A549 (cell line): ENCODE data around the gene RNF167. TPM values are rescaled to one million over a fixed set of nuclear protein-coding genes. Genes with fewer than 3 reads are reported as not detected.

ENCODE experiments used
- ATAC-seq, 2 experiments: fragments of 200-7000 bp in 1 of 2; fragments of >200 bp in 1 of 2; cut with Nextera tagmentation in 1 of 2; cut with Tn5 transposase in 1 of 2; 3 replicates each; pipeline versions ENCODE4 v1.8.0 to v1.9.1; 2018 to 2020; ENCODE audit warnings: mild to moderate bottlenecking in 1 of 2, moderate library complexity in 1 of 2
- CTCF ChIA-PET: fragments of 300-600 bp; sonication (Branson Sonifier 250); formaldehyde crosslinking; extraction: SDS; loops from one replicate; lab custom pipeline; 2021; ENCODE audit warnings: antibody characterized with exemption, inconsistent platforms; lab: Yijun Ruan, JAX
- POLR2A ChIA-PET: fragments of 350-600 bp; formaldehyde crosslinking; extraction: SDS; loops from one replicate; lab custom pipeline; 2021; ENCODE audit warnings: antibody characterized with exemption, inconsistent platforms; lab: Yijun Ruan, JAX
- DNase-seq, 2 experiments: peaks; one replicate each; pipeline versions ENCODE4 v3.0.0 to v3.0.0-alpha.2; 2011 to 2016; ENCODE audit warnings: low read depth in 1 of 2, low spot score in 1 of 2
- FAIRE-seq: peaks from 2 replicates; lab custom pipeline; 2011; peaks lifted over from hg19 to GRCh38; lab: Jason Lieb, UNC
- H3K27ac ChIP-seq, 2 experiments: fragments of >200 bp; sonication (Bioruptor Twin); formaldehyde crosslinking; 3 replicates each; pipeline ENCODE4 v1.5.1; 2016 to 2017
- H3K4me1 ChIP-seq: fragments of >200 bp; sonication (Bioruptor Twin); formaldehyde crosslinking; 3 replicates; pipeline ENCODE4 v1.6.1; 2016
- H3K4me2 ChIP-seq: fragments of >200 bp; sonication (Bioruptor Twin); formaldehyde crosslinking; 3 replicates; pipeline ENCODE4 v1.6.1; 2016
- H3K4me3 ChIP-seq: fragments of >200 bp; sonication (Bioruptor Twin); formaldehyde crosslinking; 3 replicates; pipeline ENCODE4 v1.5.1; 2016
- H3K9me3 ChIP-seq: fragments of >200 bp; sonication (Bioruptor Twin); formaldehyde crosslinking; 3 replicates; pipeline ENCODE4 v1.6.1; 2016
- CBX2 ChIP-seq: fragments of 200-600 bp; sonication (generic); IDR thresholded peaks from 2 replicates; pipeline ENCODE4 v1.6.1; 2016; ENCODE audit warnings: low read depth, mild to moderate bottlenecking, borderline replicate concordance
- CBX8 ChIP-seq: fragments of 200-600 bp; sonication (generic); IDR thresholded peaks from 2 replicates; pipeline ENCODE4 v1.6.1; 2016
- CHD2 ChIP-seq: fragments of 150-350 bp; IDR thresholded peaks from 2 replicates; pipeline ENCODE4 v1.6.1; 2014; ENCODE audit warnings: low read length; ENCODE audit not compliant: partially characterized antibody
- CHD4 ChIP-seq: fragments of 200-600 bp; sonication (generic); IDR thresholded peaks from 2 replicates; pipeline ENCODE4 v1.6.1; 2016; ENCODE audit warnings: antibody characterized with exemption, mild to moderate bottlenecking, borderline replicate concordance
- EHF ChIP-seq: fragments of 250-450 bp; sonication (Bioruptor Pico); IDR thresholded peaks from 2 replicates; pipeline ENCODE4 v1.5.0; 2020; ENCODE audit warnings: mild to moderate bottlenecking
- ELK1 ChIP-seq: fragments of 150-350 bp; IDR thresholded peaks from 2 replicates; pipeline ENCODE4 v1.6.1; 2014; ENCODE audit warnings: low read depth, mild to moderate bottlenecking, low read length
- EP300 ChIP-seq, 2 experiments: fragments of >200 bp; sonication (Bioruptor Twin); formaldehyde crosslinking; IDR thresholded peaks; 2 replicates in 1 of 2; 3 replicates in 1 of 2; pipeline ENCODE4 v1.6.1; 2016 to 2017
- ESRRA ChIP-seq: fragments of 150-350 bp; IDR thresholded peaks from 2 replicates; pipeline ENCODE4 v1.6.1; 2014; ENCODE audit warnings: mild to moderate bottlenecking, low read length, borderline replicate concordance
- GATA3 ChIP-seq: IDR thresholded peaks from 2 replicates; pipeline ENCODE4 v1.6.1; 2012; ENCODE audit warnings: borderline replicate concordance
- HDAC2 ChIP-seq: fragments of 200-600 bp; sonication (generic); IDR thresholded peaks from 2 replicates; pipeline ENCODE4 v1.6.1; 2016
- HOXA7 ChIP-seq: fragments of 250-450 bp; sonication (Bioruptor Pico); IDR thresholded peaks from 2 replicates; pipeline ENCODE4 v1.5.0; 2020; ENCODE audit warnings: mild to moderate bottlenecking, moderate library complexity
- JUN ChIP-seq, 2 experiments: fragments of >200 bp; sonication (Bioruptor Twin); formaldehyde crosslinking; IDR thresholded peaks; 2 replicates in 1 of 2; 3 replicates in 1 of 2; pipeline ENCODE4 v1.6.1; 2016 to 2017
- JUNB ChIP-seq: fragments of >200 bp; sonication (Bioruptor Twin); formaldehyde crosslinking; IDR thresholded peaks from 2 replicates; pipeline ENCODE4 v1.6.1; 2016
- MAFK ChIP-seq: fragments of 450-650 bp; IDR thresholded peaks from 2 replicates; pipeline ENCODE4 v1.6.1; 2014; ENCODE audit not compliant: partially characterized antibody
- NR3C1 ChIP-seq: fragments of >200 bp; sonication (Bioruptor Twin); formaldehyde crosslinking; IDR thresholded peaks from 3 replicates; pipeline ENCODE4 v1.6.1; 2017
- PHF8 ChIP-seq: fragments of 200-600 bp; sonication (generic); IDR thresholded peaks from 2 replicates; pipeline ENCODE4 v1.6.1; 2016; ENCODE audit warnings: low read depth, mild to moderate bottlenecking, antibody characterized with exemption, moderate library complexity, borderline replicate concordance
- RCOR1 ChIP-seq: fragments of 150-350 bp; IDR thresholded peaks from 2 replicates; pipeline ENCODE4 v1.6.1; 2014; ENCODE audit warnings: antibody characterized with exemption, low read length, low read depth
- SREBF2 ChIP-seq: fragments of 450-650 bp; IDR thresholded peaks from 2 replicates; pipeline ENCODE4 v1.6.1; 2014; ENCODE audit warnings: mild to moderate bottlenecking, moderate library complexity
- ZSCAN20 ChIP-seq: fragments of 250-450 bp; sonication (Bioruptor Pico); IDR thresholded peaks from 2 replicates; pipeline ENCODE4 v1.8.0; 2022; ENCODE audit warnings: mild to moderate bottlenecking, moderate library complexity
- WGBS: methylation state at CpG from one replicate; pipeline ENCODE4 v1.1.6; 2017; ENCODE audit errors: missing lambda C conversion rate; 5-methylcytosine and 5-hydroxymethylcytosine counted together
- polyA plus RNA-seq, 4 experiments: library from polyadenylated mRNA; depleted of rRNA in 3 of 4; stranded (reverse); fragments of >200 nt; fragmentation: RNase III in 1 of 4; extraction: RNeasy Plus Mini Kit Qiagen cat#74134 plus additional on column Dnase treatment in 1 of 4; gene quantifications; 2 replicates in 3 of 4; 3 replicates in 1 of 4; pipeline ENCODE4 v1.2.3, GENCODE V29; 2011 to 2017

RNF167 gene
- polyA plus RNA-seq, 2 of the 4 experiments (the other 2 are of a cell fraction): 86.4 to 98.7 TPM

GRCh38 chr17:4900231-4901107 lies 39.6 kb upstream of the RNF167 start:
- Histone ChIP-seq H3K4me1 (0 out of 3 replicates have a peak, but pooled peaks cover 5% of the 10 kb centered on the region), H3K4me3 (no peak overlapping the region), H3K4me2 (no peak overlapping the region), H3K9me3 (no peaks in the 10 kb centered on the region), H3K27ac (no peak overlapping the region)
- POLR2A ChIA-PET: interaction anchor here (1.5 to 1.9 kb wide), 2 partner anchors 104 to 110 kb away, joined by 4 to 6 read pairs; partner anchors contain the start of gene PSMB6
- CTCF ChIA-PET: interaction anchor here (0.6 to 8.2 kb wide), 15 partner anchors 9 to 333 kb away, joined by 3 to 83 read pairs (median 5); partner anchors contain the start of genes ARRB2, GLTPD2, RNF167 and SLC25A11
- no peak for ATAC-seq
- FAIRE-seq: no peak
- TF ChIP-seq NR3C1 (no peak), CHD2 (no peak), RCOR1 (no peak), ZSCAN20 (no peak), JUNB (no peak), HDAC2 (no peak)
- DNase-seq: no peak
- WGBS: 90% methylated on average over 64 of the region's 65 CpGs

- Histone ChIP-seq H3K9me3 (no peaks in the 10 kb centered on the region), H3K4me3 (no peak overlapping the region), H3K4me1 (0 out of 3 replicates have a peak, but pooled peaks cover 5% of the 10 kb centered on the region), H3K27ac (no peak overlapping the region), H3K4me2 (no peak overlapping the region)
- ChIA-PET POLR2A (interaction anchor here (1.9 kb wide), 1 partner anchor 111 kb away, joined by 6 read pairs; no protein-coding TSS in a partner anchor), CTCF (interaction anchor here (0.6 to 8.2 kb wide), 17 partner anchors 8 to 335 kb away, joined by 3 to 83 read pairs (median 9); partner anchors contain the start of genes ARRB2, CAMTA2, RNF167 and SLC25A11)
- 94% methylated on average over 37 of the region's 37 CpGs for WGBS
- FAIRE-seq (no peak), DNase-seq (no peak), ATAC-seq (no peak)
- TF ChIP-seq JUN (IDR thresholded peaks at IDR 0.05): no peak
- TF ChIP-seq HOXA7 (CRISPR knock-in tag): no peak
- TF ChIP-seq CBX8: no peak
- no peak for TF ChIP-seq ELK1
These were observed 38.9 kb upstream of the RNF167 start for GRCh38 chr17:4901108-4901647.

GRCh38 chr17:4901648-4902344 lies 38.3 kb upstream of the RNF167 start:
- 0 out of 3 replicates have a peak, but pooled peaks cover 5% of the 10 kb centered on the region for H3K4me1 ChIP-seq
- H3K27ac ChIP-seq: no peak overlapping the region
- H3K9me3 ChIP-seq: no peaks in the 10 kb centered on the region
- no peak for FAIRE-seq
- no peak for TF ChIP-seq CHD4
- no peak for TF ChIP-seq JUNB
- TF ChIP-seq ESRRA: no peak
- no peak for TF ChIP-seq EP300 (IDR thresholded peaks at IDR 0.05)
- no peak for TF ChIP-seq MAFK
- no peak for TF ChIP-seq SREBF2
- TF ChIP-seq, all 56 proteins: peak for 0
- ChIA-PET POLR2A (interaction anchor here (1.9 kb wide), 1 partner anchor 112 kb away, joined by 6 read pairs; no protein-coding TSS in a partner anchor), CTCF (interaction anchor here (0.6 to 8.2 kb wide), 20 partner anchors 8 to 335 kb away, joined by 3 to 83 read pairs (median 6); partner anchors contain the start of genes ARRB2 and CAMTA2)
- no peak for ATAC-seq
- H3K4me2 ChIP-seq: no peak overlapping the region
- no peak overlapping the region for H3K4me3 ChIP-seq
- WGBS: 86% methylated on average over 43 of the region's 48 CpGs
- DNase-seq: no peak

- FAIRE-seq (no peak), ATAC-seq (peak; percentile 3 to 4; a peak in 3 of 6 replicates), DNase-seq (no peak)
- POLR2A ChIA-PET: no interaction called here
- Histone ChIP-seq H3K4me3 (no peak overlapping the region), H3K9me3 (no peaks in the 10 kb centered on the region), H3K27ac (no peak overlapping the region), H3K4me2 (no peak overlapping the region), H3K4me1 (0 out of 3 replicates have a peak, but pooled peaks cover 5% of the 10 kb centered on the region)
- CTCF ChIA-PET: interaction anchor here (0.7 to 8.2 kb wide), 31 partner anchors 8 to 1533 kb away, joined by 3 to 83 read pairs (median 5); partner anchors contain the start of genes AIPL1, ARRB2, CAMTA2 and RNF167
- WGBS: 74% methylated on average over 8 of the region's 8 CpGs
- TF ChIP-seq CBX2 (no peak), EP300 (IDR thresholded peaks at IDR 0.05) (no peak), EHF (CRISPR knock-in tag) (no peak), PHF8 (no peak), GATA3 (no peak)
These were observed 37.5 kb upstream of the RNF167 start for GRCh38 chr17:4902540-4902939.
